Measurements from ENCODE around the gene GPR89A. TPM values are rescaled to one million over a fixed set of nuclear protein-coding genes. Genes with fewer than 3 reads are reported as not detected.
A peak's percentile ranks its signal among the peaks of the same experiment; 100 is the strongest.
"Not testable (repeated sequence)": the region's sequence is repeated elsewhere in the genome, so short reads cannot be mapped to it uniquely, and the experiment has no call there.

The GPR89A gene
- 15.6 TPM for total RNA-seq (2013)
- polyA plus RNA-seq (1 to 10 TPM; 7.2 to 8.1 (median 8.1) TPM), polyA minus RNA-seq (4.2 and 5.9 TPM in 2 replicates), total RNA-seq (0.64 to 4.4 (median 3.1) reads per million in 11 experiments)

DNA sequence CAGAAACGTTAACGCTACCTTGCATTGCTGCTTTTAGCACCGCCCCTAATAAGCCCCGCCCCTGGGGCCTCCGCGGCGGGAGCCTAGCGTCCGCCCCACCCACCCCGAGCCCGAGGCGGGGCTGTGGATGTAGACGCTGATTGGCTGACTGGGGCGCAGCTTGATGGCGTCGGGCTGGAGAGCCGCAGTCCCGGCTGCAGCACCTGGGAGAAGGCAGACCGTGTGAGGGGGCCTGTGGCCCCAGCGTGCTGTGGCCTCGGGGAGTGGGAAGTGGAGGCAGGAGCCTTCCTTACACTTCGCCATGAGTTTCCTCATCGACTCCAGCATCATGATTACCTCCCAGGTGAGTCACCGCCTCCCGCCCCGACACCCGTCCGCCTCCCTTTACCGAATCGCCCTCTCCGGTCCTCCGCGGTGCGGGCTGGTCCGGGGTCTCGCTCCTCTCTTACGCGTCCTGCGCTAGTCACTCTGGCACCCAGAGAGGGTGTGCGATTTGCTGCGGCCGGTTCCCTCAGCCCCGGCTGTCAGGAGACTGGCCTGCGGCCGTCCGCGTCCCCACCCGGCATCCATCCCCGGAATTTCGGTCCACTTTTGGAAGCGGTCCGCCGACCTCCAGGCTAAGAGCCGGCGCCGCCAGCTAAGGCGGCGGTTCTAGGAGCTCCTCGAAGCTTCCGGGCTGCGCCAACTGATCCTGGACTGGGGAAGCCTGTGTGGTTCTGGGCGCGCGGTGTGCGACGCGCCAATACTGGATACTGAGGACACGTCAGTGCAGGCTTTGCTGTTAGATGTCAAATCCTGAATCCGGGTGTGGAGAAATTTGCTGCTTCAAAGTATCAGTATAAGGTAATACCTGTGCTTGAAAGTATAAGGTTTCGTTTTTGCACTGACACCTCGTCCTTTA lies at the start of gene GPR89A:
TSS of gene GPR89A (plus strand) at position 156 of the 901 bp plus-strand sequence. CDS start at position 302, 146 bp downstream.
- intact Hi-C loops (cut with micrococcal nuclease) = not testable (repeated sequence)
- peak within 1 kb of the TSS; percentile 86 for H2AFZ ChIP-seq (ENCODE audit: insufficient read depth, low read depth, low read length, poor library complexity, severe bottlenecking)
- under 1% methylated on average over 33 of the region's 71 CpGs for WGBS (ENCODE audit: insufficient coverage)

DNA sequence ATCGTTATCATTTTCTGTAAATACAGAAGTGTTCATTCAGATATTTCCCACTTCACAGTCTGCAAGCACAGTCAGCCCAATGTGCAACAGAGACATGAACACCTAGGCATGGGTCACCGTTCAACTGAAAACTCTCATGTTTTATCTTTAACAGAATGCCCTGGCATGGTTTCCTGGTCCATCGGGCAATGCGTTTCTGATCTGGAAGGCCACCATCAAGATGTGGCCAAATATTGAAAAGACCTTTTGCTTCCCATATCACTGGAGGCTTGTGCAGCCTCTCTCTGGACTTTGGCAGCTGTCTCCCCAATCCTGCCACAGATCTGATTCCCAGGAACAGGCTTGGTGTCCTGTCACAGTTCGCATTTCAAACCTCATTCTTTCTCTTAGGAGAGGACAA lies 21.0 kb upstream of the GPR89A start:
- WGBS (ENCODE audit: insufficient coverage) = no CpG with 5 or more reads among the region's 5 CpGs

More for the DNA sequence above, at the start of gene GPR89A:
- Histone ChIP-seq H3K27ac (ENCODE audit: low read depth in 1 of 2, low read length in 2 of 2) (peak within 1 kb of the TSS; percentile 38 to 82), H3K4me3 (replicated peaks in 1 of 3; ENCODE audit: low read depth in 2 of 3, low read length in 3 of 3) (peak within 1 kb of the TSS; percentile 83 to 99 (median 87)), H3K9ac (ENCODE audit: insufficient read depth, low read length, poor library complexity, severe bottlenecking) (peak within 1 kb of the TSS; percentile 74)
- H3K79me2 ChIP-seq (ENCODE audit: insufficient read depth, low read length); H3K36me3 Mint-ChIP-seq; H3K4me1 ChIP-seq (ENCODE audit: control insufficient read depth in 1 of 2, insufficient read depth in 2 of 2, low read length in 2 of 2); H3K36me3 ChIP-seq (replicated peaks in 1 of 2; ENCODE audit: control insufficient read depth in 1 of 2, insufficient read depth in 2 of 2, low read length in 2 of 2); H3K27me3 ChIP-seq (ENCODE audit: control insufficient read depth in 2 of 2, insufficient read depth in 2 of 2, low read length in 2 of 2); H3K27me3 Mint-ChIP-seq (ENCODE audit: low read depth in 3 of 3); H3K9me3 Mint-ChIP-seq; H3K9me3 ChIP-seq (replicated peaks in 1 of 2; ENCODE audit: control insufficient read depth in 1 of 2, insufficient read depth in 1 of 2, low read length in 2 of 2); H3K4me2 ChIP-seq (replicated peaks; ENCODE audit: extremely low read depth, low read length, poor library complexity, severe bottlenecking); H3K4me1 Mint-ChIP-seq; H4K20me1 ChIP-seq (ENCODE audit: insufficient read depth, low read length): not testable (repeated sequence)
- peak within 1 kb of the TSS; percentile 84 to 88 for H3K4me3 Mint-ChIP-seq
- H3K27ac Mint-ChIP-seq = peak within 1 kb of the TSS; percentile 57 to 86 (median 81)
- peak; percentile 83 to 86 (median 86) for DNase-seq

More for the DNA sequence above, 21.0 kb upstream of the GPR89A start:
- H3K27ac Mint-ChIP-seq; H3K36me3 Mint-ChIP-seq; H2AFZ ChIP-seq (ENCODE audit: insufficient read depth, low read depth, low read length, poor library complexity, severe bottlenecking); H3K9ac ChIP-seq (ENCODE audit: insufficient read depth, low read length, poor library complexity, severe bottlenecking); H3K9me3 Mint-ChIP-seq; H3K79me2 ChIP-seq (ENCODE audit: insufficient read depth, low read length); H3K9me3 ChIP-seq (replicated peaks in 1 of 2; ENCODE audit: control insufficient read depth in 1 of 2, insufficient read depth in 1 of 2, low read length in 2 of 2); H3K27ac ChIP-seq (ENCODE audit: low read depth in 1 of 2, low read length in 2 of 2); H4K20me1 ChIP-seq (ENCODE audit: insufficient read depth, low read length); H3K27me3 ChIP-seq (ENCODE audit: control insufficient read depth in 2 of 2, insufficient read depth in 2 of 2, low read length in 2 of 2); H3K4me3 Mint-ChIP-seq; intact Hi-C loops (cut with micrococcal nuclease); H3K36me3 ChIP-seq (replicated peaks in 1 of 2; ENCODE audit: control insufficient read depth in 1 of 2, insufficient read depth in 2 of 2, low read length in 2 of 2); H3K4me1 ChIP-seq (ENCODE audit: control insufficient read depth in 1 of 2, insufficient read depth in 2 of 2, low read length in 2 of 2); DNase-seq; H3K4me1 Mint-ChIP-seq; H3K4me3 ChIP-seq (replicated peaks in 1 of 3; ENCODE audit: low read depth in 2 of 3, low read length in 3 of 3); H3K27me3 Mint-ChIP-seq (ENCODE audit: low read depth in 3 of 3); H3K4me2 ChIP-seq (replicated peaks; ENCODE audit: extremely low read depth, low read length, poor library complexity, severe bottlenecking): not testable (repeated sequence)
